Cortex of kidney (tissue), 1 donor: ENCODE results near the gene NEDD4L.
"Not testable (repeated sequence)": the region's sequence is repeated elsewhere in the genome, so short reads cannot be mapped to it uniquely, and the experiment has no call there.

Experiments used
- DNase-seq: peaks from one replicate; lab custom pipeline; 2025; lab: John Stamatoyannopoulos, UW

Gene NEDD4L

GRCh38 chr18:58418361-58418760 lies 374.3 kb downstream of the NEDD4L start:
- DNase-seq, result no peak

GRCh38 chr18:58419587-58420199 lies 375.7 kb downstream of the NEDD4L start:
- no peak for DNase-seq

- no peak for DNase-seq
These were observed 382.6 kb downstream of the NEDD4L start for GRCh38 chr18:58426611-58427010.

- DNase-seq, result no peak
These were observed 383.3 kb downstream of the NEDD4L start for GRCh38 chr18:58427321-58427720.

GRCh38 chr18:58429442-58429841 lies 385.4 kb downstream of the NEDD4L start:
- DNase-seq, result no peak

GRCh38 chr18:58431215-58431614 lies 387.2 kb downstream of the NEDD4L start:
- DNase-seq, result no peak

GRCh38 chr18:58432050-58432727 lies 388.2 kb downstream of the NEDD4L start:
- no peak for DNase-seq

- not testable (repeated sequence) for DNase-seq
These were observed 391.4 kb downstream of the NEDD4L start for GRCh38 chr18:58435221-58436005.

GRCh38 chr18:58438161-58438957 lies 394.3 kb downstream of the NEDD4L start:
- no peak for DNase-seq

GRCh38 chr18:58438958-58439300 lies 394.9 kb downstream of the NEDD4L start:
- no peak for DNase-seq

GRCh38 chr18:58443671-58444070 lies 399.6 kb downstream of the NEDD4L start:
- DNase-seq, result no peak

- DNase-seq, result no peak
These were observed 402.5 kb downstream of the NEDD4L start for GRCh38 chr18:58446391-58447060.

- DNase-seq, result no peak
These were observed 403.5 kb downstream of the NEDD4L start for GRCh38 chr18:58447402-58448095.

- DNase-seq, result no peak
These were observed 405.4 kb downstream of the NEDD4L start for GRCh38 chr18:58449464-58449863.
